SW480 (cell line): Measurements from ENCODE around the gene B4GALNT1.
A peak's percentile ranks its signal among the peaks of the same experiment; 100 is the strongest.
"Not testable (repeated sequence)": the region's sequence is repeated elsewhere in the genome, so short reads cannot be mapped to it uniquely, and the experiment has no call there.

Experiments used
- DNase-seq: peaks from one replicate; pipeline ENCODE4 v3.0.0-alpha.2; 2016; ENCODE audit warnings: low spot score

Gene B4GALNT1

GRCh38 chr12:57609101-57609780, 23.8 kb downstream of the B4GALNT1 start:
- DNase-seq: no peak

GRCh38 chr12:57607958-57608663, 24.9 kb downstream of the B4GALNT1 start:
- no peak for DNase-seq

- no peak for DNase-seq
These were observed 26.2 kb downstream of the B4GALNT1 start for GRCh38 chr12:57606821-57607220.

- no peak for DNase-seq
These were observed 26.6 kb downstream of the B4GALNT1 start for GRCh38 chr12:57606399-57606798.

- no peak for DNase-seq
These were observed 27.1 kb downstream of the B4GALNT1 start for GRCh38 chr12:57605811-57606311.

- DNase-seq: peak; percentile 14
These were observed 27.8 kb downstream of the B4GALNT1 start for GRCh38 chr12:57604992-57605810.

GRCh38 chr12:57604454-57604991, 28.5 kb downstream of the B4GALNT1 start, which contains the start of gene DTX3:
DTX3 (plus strand) TSS chr12:57604824; CDS start chr12:57606518, 1,694 bp downstream.
- DNase-seq: peak; percentile 43

- DNase-seq: peak; percentile 46
These were observed 29.1 kb downstream of the B4GALNT1 start for GRCh38 chr12:57603815-57604453.

- DNase-seq: no peak
These were observed 29.7 kb downstream of the B4GALNT1 start for GRCh38 chr12:57603324-57603723.

- DNase-seq: no peak
These were observed 30.5 kb downstream of the B4GALNT1 start for GRCh38 chr12:57602544-57602943.

- no peak for DNase-seq
These were observed 32.6 kb downstream of the B4GALNT1 start for GRCh38 chr12:57600395-57600794.

- DNase-seq: no peak
These were observed 39.8 kb downstream of the B4GALNT1 start for GRCh38 chr12:57593187-57593586.

GRCh38 chr12:57592551-57593165, 40.3 kb downstream of the B4GALNT1 start:
- no peak for DNase-seq

GRCh38 chr12:57591782-57592325, 41.1 kb downstream of the B4GALNT1 start:
- DNase-seq: no peak

- peak; percentile 88 for DNase-seq
These were observed 41.9 kb downstream of the B4GALNT1 start, which contains the start of gene PIP4K2C for GRCh38 chr12:57590864-57591781. PIP4K2C (plus strand) TSS chr12:57591192; CDS start chr12:57591290, 98 bp downstream.

- DNase-seq: no peak
These were observed 42.5 kb downstream of the B4GALNT1 start for GRCh38 chr12:57590479-57590863.

- DNase-seq: not testable (repeated sequence)
These were observed 43.9 kb downstream of the B4GALNT1 start for GRCh38 chr12:57588951-57589610.

- DNase-seq: no peak
These were observed 46.1 kb downstream of the B4GALNT1 start for GRCh38 chr12:57586832-57587429.

GRCh38 chr12:57586128-57586527, 46.9 kb downstream of the B4GALNT1 start:
- DNase-seq: no peak
